OCI-LY7 (cell line): ENCODE results near the gene TCAP.

ENCODE experiments used
- CTCF ChIP-seq: fragments of 200-600 bp; sonication (generic); conservative IDR thresholded peaks from 2 replicates; pipeline ENCODE4 v1.5.1; 2014; ENCODE audit warnings: mild to moderate bottlenecking, antibody characterized with exemption, low read length, moderate library complexity, mixed read lengths
- EZH2phosphoT487 ChIP-seq: fragments of 200-600 bp; sonication (generic); IDR thresholded peaks from 2 replicates; pipeline ENCODE4 v1.6.1; 2018; ENCODE audit warnings: low read depth, borderline replicate concordance, mild to moderate bottlenecking, mixed run types, antibody characterized with exemption, low read length, moderate library complexity, mixed read lengths

DNA sequence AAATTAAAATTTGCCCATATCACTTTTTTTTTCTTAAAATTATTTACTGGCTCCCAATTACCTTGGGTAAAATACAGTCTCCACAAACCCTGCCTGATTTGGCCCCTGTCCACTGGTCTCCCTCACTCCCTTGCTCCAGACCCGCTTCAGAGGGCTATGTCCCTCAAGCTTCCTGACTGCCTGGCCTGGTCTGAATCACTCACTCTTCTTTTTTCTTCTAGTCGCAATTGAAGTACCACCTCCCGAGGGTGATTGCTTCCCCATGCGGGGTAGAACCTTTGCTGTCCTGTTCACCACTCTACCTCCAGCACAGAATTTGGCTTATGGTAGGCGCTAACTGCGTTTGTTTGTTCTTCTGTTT lies 23.3 kb downstream of the TCAP start:
- no peak for TF ChIP-seq CTCF
- TF ChIP-seq EZH2phosphoT487: no peak
